ENCODE measurements around the gene OVOL2.
"Not testable (repeated sequence)": the region's sequence is repeated elsewhere in the genome, so short reads cannot be mapped to it uniquely, and the experiment has no call there.

OVOL2 gene

DNA sequence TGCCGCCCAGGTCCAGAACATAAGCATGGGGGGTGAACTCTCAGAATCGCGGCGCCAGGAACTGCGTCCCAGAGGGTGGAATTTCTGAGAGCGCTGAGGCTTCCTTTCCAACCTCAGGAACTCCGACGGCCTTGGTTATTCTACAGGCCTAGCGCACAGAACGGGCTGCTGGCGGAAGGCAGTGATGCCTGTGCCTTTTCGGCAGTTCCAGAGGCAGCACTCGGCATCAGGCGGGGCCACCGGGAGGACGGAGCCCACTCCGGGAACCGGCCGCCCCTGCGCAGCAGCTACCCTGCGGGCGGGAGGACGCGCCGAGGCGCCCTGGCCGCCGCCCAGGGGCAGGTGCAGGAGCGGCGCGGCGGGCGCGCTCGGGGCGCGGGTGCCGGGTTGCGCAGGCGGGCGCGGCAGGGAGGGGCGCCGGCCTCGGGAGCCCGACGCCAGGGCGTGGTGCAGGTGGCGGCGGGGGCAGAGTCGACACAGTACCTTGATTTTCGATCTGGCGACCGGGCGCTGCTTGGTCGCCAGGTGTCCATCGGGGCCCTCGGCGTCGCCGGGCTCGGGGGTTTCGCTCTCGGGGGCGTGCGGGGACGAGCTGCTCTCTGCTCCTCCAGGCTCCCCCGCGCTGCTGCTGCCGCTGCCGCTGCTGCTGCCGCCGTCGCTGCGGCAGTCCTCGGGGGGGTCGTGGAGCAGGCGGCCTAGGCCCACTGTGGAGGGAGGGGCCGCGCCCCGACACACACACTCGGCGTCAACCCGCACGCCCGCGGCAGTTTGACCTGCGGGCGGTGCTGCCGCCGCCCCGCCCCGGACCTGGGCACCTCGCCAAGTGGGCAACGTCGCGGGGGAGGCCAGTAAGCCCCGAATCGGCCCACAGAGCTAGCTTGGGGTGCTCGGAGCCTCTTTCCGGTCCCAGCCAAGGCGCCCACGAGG is 1.3 kb downstream of the OVOL2 start:
- FAIRE-seq = no peak

DNA sequence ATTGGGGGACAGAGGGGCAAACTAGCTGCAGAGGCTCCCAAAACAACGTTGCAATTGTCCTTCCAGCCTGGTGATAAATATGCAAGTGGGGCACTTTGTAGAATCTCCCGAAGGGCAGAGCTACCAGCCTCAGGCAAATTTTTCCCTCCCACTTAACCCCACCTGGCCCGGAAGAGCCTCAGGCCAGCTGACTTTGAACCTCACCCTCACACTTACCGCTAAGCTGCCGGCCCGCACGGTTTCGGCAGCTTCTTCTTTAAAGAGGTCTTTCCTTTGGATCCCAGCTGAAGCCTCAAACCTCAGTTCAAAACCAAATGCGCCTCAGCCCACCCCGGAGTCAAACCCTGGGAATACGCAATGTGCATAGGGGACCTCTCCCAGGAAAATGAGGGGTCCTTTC is 2.5 kb downstream of the OVOL2 start:
- FAIRE-seq = no peak

DNA sequence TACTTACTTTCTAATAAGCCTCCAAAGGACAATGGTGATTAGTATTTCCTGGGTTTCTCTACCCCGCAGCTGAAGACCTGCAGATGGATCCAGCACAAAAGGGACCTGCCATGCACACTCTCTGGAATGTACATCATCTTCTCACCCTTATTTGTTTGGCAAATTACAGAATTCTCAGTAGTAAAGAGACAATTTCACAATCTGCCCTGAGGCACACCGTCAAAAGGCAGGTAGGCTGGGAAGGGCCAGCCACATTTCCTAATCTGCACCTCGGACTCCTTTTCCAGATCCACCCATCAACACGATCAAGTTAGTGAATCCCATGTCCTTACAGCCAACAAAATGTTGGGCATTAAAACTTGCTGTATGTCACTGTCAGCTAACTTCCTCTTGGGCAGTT is 4.9 kb downstream of the OVOL2 start:
- FAIRE-seq = no peak

DNA sequence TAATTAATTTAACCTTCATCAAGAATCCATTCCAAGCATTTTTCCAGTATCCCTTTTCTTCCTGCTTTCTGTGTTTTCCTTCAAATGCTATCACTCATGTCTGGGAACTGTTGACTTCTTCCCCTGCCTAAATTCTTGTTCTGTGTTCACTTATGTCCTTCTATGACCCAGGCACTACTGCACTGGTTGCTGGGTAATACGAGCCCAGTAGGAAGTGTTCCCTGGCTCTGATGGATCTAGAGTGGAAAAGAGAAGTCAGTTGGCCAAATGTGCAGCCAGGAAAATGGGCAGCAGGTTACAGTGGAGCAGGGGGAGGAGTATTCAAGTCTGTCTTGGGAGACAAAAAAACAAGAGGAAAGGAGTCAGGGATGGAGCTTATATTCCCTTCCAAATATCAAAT is 7.1 kb downstream of the OVOL2 start:
- FAIRE-seq = no peak

DNA sequence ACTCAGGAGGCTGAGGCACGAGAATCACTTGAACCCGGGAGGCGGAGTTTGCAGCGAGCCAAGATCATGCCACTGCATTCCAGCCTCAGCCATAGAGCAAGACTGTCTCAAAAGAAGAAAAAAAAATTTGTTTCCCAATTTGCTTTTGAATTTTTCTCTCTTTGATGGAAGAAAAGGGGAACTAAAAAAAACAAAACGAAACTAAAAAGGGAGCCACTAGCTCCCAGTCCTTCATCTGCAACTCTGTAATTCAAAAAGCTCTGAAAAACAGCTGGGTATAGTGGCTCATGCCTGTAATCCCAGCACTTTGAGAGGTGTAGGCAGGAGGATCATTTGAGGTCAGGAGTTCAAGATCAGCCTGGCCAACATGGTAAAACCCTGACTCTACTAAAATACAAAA is 9.5 kb downstream of the OVOL2 start:
- no peak for FAIRE-seq

DNA sequence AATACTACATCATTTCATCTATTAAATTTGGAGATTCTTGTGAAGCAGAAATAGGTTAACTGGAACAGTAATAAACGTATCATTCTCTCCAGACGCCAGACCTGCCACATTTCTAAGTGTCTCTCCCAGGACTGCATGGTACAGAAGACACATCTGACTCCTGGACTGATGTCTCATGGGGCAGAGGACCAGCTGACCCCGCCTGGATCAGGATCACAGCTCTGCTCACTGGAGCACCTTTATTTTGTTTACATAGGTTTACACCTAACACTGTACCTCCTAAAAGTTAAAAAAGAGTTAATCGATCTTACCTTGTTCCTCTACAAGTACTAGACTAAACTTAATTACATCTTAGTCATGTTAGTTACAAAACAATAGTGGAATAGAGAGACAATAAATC is 11.2 kb downstream of the OVOL2 start:
- FAIRE-seq = no peak

DNA sequence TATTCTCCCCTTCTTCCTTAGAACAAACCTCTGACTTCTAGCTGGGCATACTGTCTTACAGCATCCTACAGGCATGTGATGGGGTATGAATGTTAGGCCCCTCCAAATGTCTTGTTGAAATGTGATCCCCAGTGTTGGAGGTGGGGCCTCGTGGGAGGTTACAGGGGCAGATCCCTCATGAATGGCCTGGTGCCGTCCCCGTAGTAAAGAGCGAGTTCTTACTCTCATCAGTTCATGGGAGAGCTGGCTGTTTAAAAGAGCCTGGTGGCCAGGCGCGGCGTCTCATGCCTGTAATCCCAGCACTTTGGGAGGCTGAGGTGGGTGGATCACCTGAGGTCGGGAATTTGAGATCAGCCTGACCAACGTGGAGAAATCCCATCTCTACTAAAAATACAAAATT is 15.5 kb downstream of the OVOL2 start:
- no peak for FAIRE-seq

DNA sequence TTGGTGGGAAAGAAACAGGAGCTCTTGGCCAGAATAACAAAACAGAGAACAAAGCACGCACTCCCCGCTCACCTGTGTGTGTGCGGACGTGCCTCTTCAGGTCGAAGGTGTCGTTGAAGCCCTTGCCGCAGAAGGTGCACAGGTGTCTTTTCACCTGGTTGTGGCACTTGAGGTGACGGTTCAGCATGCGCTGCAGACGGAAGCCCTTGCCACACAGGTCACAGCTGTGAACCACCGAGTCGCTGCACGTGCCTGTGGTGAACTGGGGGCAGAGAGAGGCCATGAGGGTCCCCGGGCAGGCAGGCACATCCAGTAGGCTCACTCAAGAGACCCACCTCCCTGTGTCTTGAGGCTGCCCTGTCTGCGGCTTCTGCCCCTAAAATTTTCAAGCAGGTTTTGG is 16.3 kb downstream of the OVOL2 start:
- FAIRE-seq = no peak

DNA sequence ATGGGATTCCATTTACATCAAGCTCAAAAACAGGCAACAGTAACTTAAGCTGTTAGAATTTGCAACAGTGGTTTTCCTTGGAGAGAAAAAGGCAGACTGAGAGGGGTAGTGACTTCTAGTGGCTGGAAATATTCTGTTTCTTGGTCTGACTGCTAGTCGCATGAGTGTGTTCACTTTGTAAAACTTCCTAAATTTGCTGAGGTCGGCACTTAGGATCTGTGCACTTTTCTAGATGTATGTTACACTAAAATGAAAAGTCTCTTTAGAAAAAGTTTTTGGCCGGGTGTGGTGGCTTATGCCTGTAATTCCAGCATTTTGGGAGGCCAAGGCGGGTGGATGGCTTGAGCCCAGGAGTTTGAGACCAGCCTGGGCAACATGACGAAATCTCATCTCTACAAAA is 18.7 kb downstream of the OVOL2 start:
- no peak for FAIRE-seq

DNA sequence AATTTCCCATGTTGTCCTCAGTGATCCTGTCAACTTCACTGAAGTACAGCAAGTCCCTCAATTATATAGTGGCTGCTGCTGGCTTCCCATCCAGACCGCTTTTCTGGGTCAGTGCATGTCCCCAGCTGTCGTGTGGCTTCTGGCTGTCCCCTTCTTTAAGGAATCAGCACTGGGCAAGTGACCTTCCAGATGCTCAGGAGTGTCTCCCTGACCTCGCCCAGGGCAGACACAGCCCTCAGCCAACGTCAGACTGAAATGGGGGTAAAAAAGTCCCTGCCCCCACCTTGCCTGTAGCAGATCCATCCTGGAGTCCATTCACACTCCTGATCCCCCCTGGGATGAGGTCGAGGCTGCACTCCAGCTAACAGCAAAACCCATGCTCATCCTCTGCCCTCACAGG is 23.7 kb downstream of the OVOL2 start:
- no peak for FAIRE-seq

DNA sequence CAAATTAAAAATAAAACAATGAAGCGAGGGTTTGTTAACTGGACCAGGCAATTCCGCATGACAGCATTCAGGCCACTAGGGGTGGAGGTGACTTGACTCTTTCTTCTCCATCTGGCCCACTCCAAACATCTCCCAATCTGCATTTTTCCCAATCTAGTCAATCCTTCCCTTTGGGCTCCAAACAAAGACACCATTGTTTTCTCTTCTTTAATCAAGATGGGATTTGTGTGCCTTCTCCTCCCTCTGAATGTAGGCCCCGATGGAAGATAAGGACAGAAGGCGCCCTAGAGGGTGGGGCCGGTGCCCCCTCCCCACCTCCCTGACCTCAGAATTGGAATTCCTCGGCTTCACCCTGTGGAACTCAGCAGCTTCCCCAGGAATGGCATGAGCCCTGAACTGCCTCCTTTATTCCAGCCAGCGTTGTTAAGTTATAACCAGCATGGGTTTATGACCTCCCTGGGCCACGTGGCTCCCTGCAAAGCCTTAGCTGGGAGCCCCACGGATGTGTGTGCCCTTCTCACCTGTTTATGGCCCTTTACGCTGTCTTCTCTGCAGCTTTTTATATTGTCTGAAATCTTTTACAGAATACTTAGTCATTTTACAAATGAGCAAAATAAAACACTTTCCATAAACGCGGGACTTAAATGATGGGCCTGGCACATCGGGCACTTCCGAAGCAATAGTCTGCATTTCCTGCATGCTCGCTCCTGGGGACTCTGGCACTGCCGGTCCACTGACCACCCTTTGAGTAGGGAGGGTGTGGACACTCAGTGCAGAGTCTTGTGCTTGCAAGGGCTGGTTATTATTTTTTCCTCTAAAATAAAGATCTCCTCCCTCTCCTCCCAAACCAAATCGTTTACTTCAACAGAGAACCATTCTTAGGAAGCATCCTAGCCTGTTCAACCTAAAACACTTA is 24.5 kb downstream of the OVOL2 start:
- peak; percentile 33 for FAIRE-seq

DNA sequence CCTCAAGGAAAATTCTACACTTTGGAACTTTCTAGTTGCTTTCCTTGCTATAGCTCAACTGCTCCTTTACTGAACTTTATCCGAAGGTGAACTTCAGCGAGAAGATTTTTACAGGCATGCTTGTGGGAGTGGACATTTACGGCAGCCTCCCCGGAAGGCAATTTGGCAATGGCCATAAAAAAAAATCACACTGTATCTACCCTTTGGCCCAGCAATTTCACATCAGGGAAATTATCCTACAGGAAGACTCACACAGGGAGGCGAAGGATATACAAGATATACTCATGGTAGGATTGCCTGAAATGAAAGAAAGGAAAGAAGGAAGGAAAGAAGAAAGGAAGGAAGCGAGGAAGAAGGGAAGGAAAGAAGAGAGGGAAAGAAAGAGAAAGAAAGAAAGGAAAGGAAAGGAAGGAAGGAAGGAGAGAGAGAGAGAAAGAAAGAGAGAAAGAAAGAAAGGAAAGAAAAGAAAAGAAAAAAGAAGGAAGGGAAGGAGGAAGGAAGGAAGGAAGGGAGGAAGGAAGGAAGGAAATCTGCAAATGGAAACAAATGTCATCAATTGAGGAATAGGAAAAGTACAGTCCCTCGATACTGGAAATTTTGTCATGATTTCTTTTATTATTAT is 25.7 kb downstream of the OVOL2 start:
- no peak for FAIRE-seq

DNA sequence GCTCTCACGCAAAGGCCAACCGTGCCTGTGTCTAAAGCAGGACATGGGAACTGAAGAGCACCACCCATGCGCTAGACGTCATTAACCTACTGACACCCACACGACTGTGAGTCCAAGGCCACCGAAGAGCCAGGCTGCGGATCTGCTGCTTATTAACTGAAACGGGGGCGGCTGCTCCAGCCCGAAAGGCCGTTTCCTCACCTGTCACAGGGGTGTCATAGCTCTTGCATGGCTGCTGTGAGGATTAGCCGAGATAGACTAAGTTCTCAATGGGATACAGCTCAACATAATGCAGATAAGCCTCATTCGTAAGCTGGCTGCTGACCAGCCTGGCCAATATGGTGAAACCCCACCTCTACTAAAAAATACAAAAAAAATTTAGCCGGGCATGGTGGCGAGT is 26.7 kb downstream of the OVOL2 start:
- no peak for FAIRE-seq

DNA sequence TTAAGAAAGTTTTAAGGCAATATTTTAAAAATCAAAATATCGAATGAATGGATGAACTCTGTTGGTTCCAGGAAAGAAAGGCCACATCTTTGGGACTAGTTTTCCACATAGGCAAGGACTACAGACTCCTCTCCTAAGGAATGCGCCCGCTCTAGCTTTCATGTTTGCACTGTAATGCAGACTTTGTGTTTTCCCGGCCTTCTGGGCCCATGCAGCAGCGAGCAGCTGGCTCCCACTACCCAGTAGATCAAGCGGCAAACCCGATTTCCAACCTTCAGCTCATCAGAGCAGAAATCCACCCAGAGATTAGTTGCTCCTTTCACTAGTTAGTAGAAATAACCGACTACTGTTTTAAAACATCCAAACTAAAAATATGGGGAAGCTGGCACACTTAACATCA is 27.7 kb downstream of the OVOL2 start:
- no peak for FAIRE-seq

DNA sequence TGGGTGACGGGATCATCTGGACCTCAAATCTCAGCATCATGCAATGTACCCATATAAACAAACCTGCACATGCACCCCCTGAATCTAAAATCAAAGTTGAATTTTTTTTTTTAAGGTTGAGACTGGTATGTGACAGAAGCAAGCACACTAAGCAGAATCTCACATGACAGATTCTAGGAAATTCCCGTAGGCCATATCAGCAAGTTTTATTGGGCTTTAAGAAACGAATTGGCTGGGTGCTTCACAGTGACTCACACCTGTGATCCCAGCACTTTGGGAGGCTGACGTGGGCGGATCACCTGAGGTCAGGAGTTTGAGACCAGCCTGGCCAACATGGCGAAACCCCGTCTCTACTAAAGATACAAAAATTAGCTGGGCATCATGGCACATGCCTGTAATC is 30.7 kb downstream of the OVOL2 start:
- not testable (repeated sequence) for FAIRE-seq

DNA sequence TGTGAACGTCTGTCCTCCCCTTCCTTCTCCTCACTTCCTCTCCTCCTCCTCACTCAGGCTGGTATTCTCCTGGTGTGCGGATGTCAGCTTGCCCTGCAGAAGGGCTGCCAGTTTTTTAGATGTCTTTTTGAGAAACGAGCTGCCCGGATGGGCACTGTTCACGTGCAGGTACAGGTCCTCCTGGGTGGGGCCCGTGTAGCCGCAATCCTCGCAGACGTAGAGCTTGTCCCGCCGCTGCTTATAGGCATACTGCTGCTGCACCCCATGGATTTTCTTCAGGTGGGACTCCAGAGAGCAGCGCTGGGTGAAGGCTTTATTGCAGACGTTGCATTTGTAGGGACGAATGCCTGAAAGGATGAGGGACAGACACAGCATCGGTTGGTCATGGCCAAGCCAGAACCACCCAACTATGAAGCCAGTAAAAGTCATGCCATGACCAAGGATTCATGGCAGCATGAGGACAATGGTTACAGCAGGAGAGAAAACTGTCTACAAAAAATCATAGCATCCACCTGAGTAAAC is 33.0 kb downstream of the OVOL2 start:
- FAIRE-seq = no peak

DNA sequence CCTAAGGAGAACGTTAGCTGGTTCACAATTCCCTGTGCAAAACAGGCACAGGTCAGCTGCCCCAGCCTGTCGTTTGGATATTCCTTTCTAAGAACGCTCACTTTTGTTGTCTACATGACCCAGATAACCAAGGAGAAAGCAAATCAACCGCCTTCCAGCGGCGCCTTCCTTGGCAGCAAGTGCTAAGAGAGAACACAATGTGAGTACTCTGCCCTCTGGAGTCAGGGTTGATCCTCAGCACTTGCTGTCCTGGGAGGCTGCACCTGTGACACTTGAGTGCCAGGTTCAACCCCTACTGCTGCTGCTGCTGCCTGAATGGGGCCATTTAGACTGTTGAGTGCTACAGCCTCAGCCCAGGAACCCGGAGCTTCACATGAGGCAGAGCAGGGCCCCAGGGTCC is 36.8 kb downstream of the OVOL2 start:
- no peak for FAIRE-seq

DNA sequence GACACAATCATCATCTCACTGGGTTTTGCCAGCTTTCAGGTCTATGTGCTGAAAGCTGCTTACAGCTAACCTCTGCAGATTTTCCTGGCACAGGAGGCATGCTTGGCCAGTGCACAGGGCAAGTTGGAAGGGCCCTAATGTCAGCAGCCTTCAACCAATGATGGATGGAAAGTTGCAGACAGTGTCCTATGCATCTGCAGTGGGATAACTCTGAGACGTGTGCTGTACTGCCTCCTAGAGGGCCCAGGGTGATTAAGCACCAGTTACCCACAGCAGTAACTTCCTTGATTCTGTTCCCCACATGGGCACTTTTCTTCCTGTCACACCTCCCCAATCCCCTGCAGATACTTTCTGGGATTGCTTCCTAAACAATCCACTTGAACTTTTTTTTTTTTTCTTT is 38.6 kb downstream of the OVOL2 start:
- no peak for FAIRE-seq

DNA sequence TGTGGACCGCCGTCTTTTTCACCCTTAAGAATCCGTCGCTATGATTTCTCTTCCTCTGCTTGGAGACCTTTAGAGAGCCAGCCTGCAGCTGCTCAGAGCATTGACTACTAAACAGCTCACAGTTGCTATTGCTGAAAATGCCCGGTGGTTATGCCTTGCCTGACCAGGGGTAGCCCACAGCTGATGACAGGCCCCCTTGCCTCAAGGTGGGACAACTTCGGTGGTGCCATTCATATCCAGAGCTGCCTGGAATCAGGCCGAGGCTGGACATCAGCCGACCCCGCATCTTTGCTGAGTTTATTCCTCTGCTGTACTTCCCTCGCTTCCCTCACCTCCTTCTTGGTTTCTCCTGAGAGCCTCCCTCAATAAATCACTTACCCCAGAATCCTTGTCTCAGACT is 39.6 kb downstream of the OVOL2 start:
- no peak for FAIRE-seq

DNA sequence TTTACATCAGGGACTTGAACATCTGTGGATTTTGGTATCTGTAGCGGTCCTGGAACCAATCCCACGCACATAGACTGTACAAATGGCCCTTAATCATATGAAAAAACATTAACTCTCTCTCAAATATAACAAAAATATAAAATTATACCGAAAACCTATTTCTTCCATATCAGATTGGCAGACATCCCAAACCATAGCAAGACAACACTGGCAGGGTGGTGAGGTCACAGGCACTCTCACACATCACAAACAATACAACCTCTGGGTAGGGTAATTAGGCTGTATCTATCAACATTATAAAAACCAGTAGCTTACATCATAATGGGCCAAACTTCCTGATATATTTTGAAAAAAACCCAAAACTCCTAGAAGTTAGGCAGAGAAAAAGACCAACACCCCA is 40.9 kb downstream of the OVOL2 start:
- no peak for FAIRE-seq

DNA sequence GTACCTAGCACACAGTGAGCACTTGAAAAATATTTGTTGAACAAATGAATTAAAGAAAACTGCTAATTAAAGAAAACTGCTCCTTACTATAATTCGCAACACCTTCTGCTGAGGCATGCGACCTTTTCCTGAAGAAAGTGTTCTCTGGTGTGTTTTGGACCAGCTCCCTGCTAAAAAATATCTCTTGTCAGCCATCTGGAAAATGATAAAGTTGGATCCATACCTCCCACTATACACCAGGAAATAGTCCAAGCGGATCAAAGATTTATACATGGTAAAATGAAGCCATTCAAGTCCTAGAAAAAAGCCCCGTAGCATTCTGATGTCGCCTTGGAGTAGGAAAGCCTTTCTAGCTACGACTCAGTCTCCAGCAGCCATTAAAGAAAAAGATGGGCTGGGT is 43.3 kb downstream of the OVOL2 start:
- FAIRE-seq = no peak

DNA sequence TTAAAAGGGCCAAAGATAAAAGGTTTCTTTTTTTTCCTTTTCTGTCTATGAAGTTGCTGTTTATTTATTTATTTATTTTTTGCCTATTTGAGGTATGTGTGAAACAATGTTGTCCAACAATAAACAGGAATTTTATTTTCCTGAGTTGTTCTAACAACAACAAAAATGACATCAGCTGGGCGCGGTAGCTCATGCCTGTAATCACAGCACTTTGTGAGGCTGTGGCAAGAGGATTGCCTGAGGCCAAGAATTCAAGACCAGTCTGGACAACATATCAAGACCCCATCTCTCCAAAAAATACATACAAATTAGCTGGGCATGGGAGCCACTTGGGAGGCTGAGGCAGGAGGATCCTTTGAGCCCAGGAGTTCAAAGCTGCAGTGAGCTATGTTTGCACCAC is 44.8 kb downstream of the OVOL2 start:
- FAIRE-seq = no peak

DNA sequence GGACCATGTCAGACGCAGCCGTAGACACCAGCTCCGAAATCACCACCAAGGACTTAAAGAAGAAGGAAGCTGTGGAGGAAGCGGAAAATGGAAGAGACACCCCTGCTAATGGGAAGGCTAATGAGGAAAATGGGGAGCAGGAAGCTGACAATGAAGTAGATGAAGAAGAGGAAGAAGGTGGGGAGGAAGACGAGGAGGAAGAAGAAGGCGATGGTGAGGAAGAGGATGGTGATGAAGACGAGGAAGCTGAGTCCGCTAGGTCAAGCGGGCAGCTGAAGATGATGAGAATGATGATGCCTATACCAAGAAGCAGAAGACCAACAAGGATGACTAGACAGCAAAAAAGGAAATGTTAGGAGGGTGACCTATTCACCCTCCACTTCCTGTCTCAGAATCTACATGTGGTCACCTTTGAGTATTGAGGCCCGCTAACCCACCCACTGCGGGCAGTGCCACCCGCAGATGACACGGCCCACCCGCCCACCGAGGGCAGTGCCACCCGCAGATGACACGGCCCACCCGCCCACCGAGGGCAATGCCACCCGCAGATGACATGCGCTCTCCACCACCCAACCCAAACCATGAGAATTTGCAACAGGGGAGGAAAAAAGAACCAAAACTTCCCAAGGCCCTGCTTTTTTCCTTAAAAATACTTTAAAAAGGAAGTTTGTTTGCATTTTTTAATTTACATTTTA is 45.6 kb downstream of the OVOL2 start:
- no peak for FAIRE-seq

Data from colon (tissue), 2 donors.